HG03175 (cell line): ENCODE measurements around the gene NACAD.
"Not testable (repeated sequence)": the region's sequence is repeated elsewhere in the genome, so short reads cannot be mapped to it uniquely, and the experiment has no call there.

ENCODE experiments used
- ATAC-seq: cut with Tn5 transposase; IDR thresholded peaks from one replicate; pipeline ENCODE4 v1.9.1; 2021; ENCODE audit warnings: mild to moderate bottlenecking, moderate library complexity; ENCODE audit not compliant: unreplicated experiment

The NACAD gene

GRCh38 chr7:45060295-45060694 lies 28.5 kb downstream of the NACAD start:
- no peak for ATAC-seq

- no peak for ATAC-seq
Measured at GRCh38 chr7:45057878-45058277, 30.9 kb downstream of the NACAD start.

- no peak for ATAC-seq
Measured at GRCh38 chr7:45055594-45056219, 33.1 kb downstream of the NACAD start.

- ATAC-seq, result no peak
Measured at GRCh38 chr7:45055016-45055415, 33.8 kb downstream of the NACAD start.

GRCh38 chr7:45054442-45054841 lies 34.3 kb downstream of the NACAD start:
- no peak for ATAC-seq

- ATAC-seq, result no peak
Measured at GRCh38 chr7:45053941-45054340, 34.8 kb downstream of the NACAD start.

- no peak for ATAC-seq
Measured at GRCh38 chr7:45053401-45053800, 35.4 kb downstream of the NACAD start.

GRCh38 chr7:45052011-45052410 lies 36.8 kb downstream of the NACAD start:
- no peak for ATAC-seq

- ATAC-seq, result no peak
Measured at GRCh38 chr7:45050198-45050597, 38.6 kb downstream of the NACAD start.

GRCh38 chr7:45048748-45049147 lies 40.0 kb downstream of the NACAD start:
- ATAC-seq, result no peak

- ATAC-seq, result no peak
Measured at GRCh38 chr7:45044338-45044737, 44.4 kb downstream of the NACAD start.

GRCh38 chr7:45039106-45039505 lies 49.7 kb downstream of the NACAD start:
- no peak for ATAC-seq

- no peak for ATAC-seq
Measured at GRCh38 chr7:45037876-45038275, 50.9 kb downstream of the NACAD start.

GRCh38 chr7:45036796-45037195 lies 52.0 kb downstream of the NACAD start:
- no peak for ATAC-seq

GRCh38 chr7:45036317-45036716 lies 52.5 kb downstream of the NACAD start:
- no peak for ATAC-seq

- ATAC-seq, result no peak
Measured at GRCh38 chr7:45035893-45036292, 52.9 kb downstream of the NACAD start.

GRCh38 chr7:45035371-45035770 lies 53.4 kb downstream of the NACAD start:
- no peak for ATAC-seq

- not testable (repeated sequence) for ATAC-seq
Measured at GRCh38 chr7:45034710-45035109, 54.1 kb downstream of the NACAD start.

GRCh38 chr7:45033931-45034290 lies 54.9 kb downstream of the NACAD start:
- no peak for ATAC-seq

- no peak for ATAC-seq
Measured at GRCh38 chr7:45033261-45033930, 55.4 kb downstream of the NACAD start.

- ATAC-seq, result no peak
Measured at GRCh38 chr7:45032421-45032820, 56.3 kb downstream of the NACAD start.

GRCh38 chr7:45031829-45032228 lies 56.9 kb downstream of the NACAD start:
- ATAC-seq, result no peak
